ENCODE data around the gene TMEM72.

The TMEM72 gene

GRCh38 chr10:44935201-44935965, 24.2 kb downstream of the TMEM72 start:
- DNase-seq: no peak

DNA sequence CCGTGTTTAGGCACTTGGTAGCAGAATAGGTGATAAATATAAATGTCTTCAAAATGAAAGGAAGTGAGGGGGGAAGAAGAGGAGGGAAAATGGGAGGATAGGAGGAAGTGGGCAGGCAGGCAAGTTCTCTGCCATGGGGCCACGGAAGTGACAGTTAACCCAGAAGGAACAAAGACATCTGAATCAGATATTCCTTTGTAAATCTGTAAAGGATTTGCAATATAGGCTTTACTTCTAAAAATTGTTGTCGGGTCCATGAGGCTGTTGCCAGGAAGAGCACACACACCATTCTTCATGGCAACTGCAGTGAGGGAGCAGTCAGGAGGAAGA, 24.8 kb downstream of the TMEM72 start:
- DNase-seq: peak; percentile 83

GRCh38 chr10:44936314-44936975, 25.3 kb downstream of the TMEM72 start:
- DNase-seq: no peak

DNA sequence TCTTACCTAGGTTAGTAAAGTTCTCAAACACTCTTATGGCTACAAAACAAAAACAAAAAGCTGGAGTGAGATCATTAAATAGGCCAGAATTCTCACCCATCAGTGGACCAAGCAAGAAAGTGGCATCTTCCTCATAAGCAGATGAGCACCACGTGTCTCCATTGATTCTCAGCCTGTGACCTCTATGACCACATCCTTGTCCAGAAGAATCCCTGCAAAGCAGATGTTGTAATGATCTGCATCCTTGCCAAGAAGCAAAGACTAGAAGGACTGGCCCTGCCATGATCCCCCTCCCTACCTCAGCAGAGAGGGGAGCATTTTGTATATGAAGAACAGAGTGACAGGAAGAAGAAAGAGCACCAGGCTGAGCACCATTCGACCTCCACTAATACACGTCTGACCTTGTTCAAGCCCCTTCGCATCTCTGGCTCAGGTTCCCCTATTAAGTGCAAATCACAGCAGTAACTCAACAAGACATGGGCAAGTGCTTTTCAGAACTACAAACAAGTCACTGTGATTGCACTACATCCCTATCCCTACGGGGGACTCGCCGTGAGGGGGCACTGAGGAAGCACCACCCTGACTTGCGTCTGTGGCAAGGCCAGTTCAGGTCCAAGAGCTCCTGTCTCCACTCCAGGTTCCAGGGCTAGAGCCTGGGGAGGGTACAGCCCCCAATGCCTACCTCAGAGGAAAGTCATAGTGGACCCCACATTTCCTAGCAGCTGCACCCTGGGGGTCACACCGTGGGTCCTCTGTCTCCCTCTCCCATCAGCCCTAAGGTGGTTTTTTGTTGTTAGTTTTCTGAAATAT, 26.3 kb downstream of the TMEM72 start:
- no peak for DNase-seq

- DNase-seq: no peak
Observed at GRCh38 chr10:44938956-44939355, 27.8 kb downstream of the TMEM72 start.

DNA sequence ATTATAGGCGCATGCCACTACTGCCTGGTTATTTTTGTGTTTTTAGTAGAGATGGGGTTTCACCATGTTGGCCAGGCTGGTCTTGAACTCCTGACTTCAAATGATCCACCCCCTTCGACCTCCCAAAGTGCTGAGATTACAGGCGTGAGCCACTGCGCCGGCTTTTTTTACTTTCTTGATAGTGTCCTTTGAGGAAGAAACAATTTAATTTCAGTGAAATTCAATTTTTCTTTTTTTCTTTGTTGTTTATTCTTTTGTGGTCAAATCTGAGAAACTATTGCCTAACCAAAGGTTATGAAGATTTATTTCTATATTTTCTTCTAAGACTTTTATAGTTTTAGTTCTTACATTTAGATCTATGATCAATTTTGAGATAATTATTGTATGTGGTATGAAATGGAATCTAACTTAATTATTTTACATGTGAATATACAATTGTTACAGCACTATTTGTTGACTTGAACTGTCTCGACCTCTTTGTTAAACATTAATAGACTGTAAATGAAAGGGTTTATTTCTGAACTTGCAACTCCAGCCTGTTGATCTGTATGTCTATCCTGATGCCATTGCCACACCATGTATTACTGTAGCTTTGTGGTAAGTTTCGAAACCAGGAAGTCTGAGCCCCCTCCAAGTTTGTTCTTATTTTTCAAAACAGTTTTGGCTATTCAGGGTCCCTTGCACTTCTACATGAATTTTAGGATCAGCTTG, 28.7 kb downstream of the TMEM72 start:
- peak; percentile 78 for DNase-seq

GRCh38 chr10:44944354-44944753, 33.2 kb downstream of the TMEM72 start:
- no peak for DNase-seq

GRCh38 chr10:44946205-44946604, 35.1 kb downstream of the TMEM72 start:
- no peak for DNase-seq

- DNase-seq: peak; percentile 62
Observed at GRCh38 chr10:44947371-44948152, 36.4 kb downstream of the TMEM72 start.

DNA sequence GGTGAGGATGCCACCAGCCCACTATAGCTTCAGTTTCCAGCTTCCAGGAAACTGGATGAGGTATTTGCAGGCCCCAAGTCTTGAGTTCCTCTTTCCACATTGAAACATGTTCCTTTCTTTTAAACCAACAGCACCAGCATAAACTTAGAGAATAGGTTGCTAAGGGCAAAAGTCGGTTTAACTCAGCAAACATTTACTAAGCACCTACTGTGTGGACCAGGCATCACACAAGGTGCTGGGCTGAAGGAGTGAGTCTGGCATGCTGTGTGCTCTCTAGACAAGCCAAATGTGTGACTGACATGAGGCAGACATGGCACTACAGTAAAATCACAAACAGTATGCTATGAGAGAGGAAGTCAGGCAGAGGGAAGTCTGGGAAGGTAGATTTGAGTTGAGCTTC, 37.5 kb downstream of the TMEM72 start:
- peak; percentile 59 for DNase-seq

DNA sequence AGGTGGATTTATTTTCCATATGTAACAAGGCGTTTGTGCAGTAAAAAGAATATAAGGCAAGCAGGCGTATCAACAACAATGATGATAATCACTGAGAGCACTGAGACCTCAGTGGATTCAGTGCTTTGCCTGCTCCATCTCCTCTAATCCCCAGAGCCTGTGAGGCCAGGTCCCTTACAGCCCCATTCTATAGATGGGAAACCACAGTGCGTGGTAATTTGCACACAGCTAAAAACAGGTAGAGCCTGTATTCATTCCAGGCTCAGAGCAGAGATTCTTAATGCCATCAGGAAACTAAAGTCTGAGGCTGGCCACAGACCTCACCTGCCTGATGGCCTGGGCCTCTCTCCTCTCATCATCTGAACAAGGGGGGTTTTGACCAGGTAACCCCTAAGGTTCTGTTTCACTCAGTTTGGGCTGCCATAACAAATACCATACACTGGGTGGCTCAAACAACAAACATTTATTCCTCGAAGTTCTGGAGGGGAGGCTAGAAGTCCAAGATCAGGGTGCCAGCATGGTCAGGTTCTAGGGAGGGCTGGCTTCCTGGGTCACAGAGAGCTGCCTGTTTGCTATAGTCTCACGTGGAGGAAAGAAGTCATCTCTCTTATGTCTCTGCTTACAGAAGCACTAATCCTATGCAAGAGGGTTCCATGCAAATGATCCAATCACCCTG, 38.1 kb downstream of the TMEM72 start:
- DNase-seq: no peak

DNA sequence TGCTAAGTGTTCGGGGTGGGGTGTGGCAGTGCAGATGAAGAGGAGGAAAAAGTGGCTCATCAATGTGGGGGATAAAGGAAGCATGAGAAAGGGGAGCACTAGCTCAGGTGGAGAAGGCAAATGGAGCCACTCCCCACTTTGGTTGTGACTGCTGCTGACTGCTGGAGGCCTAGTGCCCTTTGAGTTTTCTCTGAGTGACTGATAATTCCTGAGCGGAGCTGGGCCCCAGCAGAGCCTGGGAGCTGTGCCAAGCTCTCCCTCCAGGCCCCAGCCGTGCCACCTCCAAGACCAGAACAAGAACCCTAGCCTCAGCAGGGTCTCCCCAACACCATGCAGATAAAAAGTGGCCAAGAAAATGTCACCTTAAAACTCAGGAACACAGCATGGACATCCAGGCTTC, 38.8 kb downstream of the TMEM72 start:
- DNase-seq: no peak

DNA sequence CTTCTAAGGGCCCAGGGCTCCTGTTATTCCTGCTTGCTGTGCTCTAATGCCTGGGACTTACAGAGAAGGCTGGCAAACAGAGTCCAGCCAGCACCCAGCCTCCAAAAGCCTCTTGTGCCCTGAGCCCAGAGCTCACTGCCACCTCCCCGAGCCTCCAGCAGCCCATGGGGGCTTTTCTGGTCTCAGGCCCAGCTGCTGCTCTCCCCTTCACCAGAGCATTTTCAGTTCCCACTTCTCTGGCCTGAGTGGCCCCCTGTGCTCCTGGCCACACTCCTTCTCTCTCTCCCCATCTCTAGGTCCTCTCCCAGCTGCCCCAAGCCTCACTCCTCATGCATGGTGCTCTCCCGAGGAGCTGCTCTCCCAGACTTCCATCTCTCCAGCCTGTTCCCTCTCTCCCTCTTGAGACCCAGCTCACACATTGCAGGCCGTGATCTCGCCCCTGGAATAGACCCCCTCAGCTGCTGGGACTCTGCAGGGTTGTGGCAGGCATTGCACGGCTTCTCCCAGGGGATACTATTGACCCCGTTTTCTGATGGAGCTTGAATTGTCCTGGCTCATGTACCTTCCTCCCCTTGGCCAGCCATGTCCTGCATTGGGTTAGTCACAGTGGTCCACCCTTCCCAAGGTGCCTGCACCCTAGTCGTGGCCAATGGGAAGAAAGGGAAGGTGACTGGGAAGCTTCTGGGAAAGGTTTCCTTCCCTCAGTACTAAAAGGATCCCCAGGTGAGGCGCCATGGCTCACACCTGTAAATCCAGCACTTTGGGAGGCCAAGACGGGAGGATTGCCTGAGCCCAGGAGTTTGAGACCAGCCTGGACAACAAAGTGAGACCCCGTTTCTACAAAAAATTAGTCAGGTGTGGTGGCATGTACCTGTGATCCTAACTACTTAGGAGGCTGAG, 39.4 kb downstream of the TMEM72 start:
- no peak for DNase-seq

GRCh38 chr10:44951576-44952226, 40.6 kb downstream of the TMEM72 start:
- no peak for DNase-seq

DNA sequence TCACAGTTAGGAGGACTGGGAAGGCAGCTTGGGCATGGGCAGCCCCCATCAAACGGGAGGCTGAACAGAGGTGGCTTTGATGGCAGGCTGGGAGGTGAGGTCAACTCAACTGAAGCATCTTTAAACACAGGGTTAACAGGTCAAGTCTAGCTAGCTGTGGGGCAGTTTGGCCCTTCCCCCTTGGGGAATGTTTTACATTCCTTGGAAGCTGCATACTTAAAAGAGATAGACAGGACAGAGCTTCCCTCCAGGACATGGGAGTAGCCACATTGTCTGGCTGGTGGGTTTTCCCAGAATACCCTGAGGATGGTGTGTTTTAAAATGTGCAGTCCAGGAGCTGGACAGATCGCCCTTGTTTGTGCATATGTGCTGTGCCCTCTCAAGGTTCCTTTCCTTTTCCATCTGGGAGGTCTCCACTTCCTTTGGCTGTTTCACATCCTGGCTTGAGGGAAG, 41.7 kb downstream of the TMEM72 start:
- no peak for DNase-seq

GRCh38 chr10:44954042-44954441, 42.9 kb downstream of the TMEM72 start:
- DNase-seq: no peak

DNA sequence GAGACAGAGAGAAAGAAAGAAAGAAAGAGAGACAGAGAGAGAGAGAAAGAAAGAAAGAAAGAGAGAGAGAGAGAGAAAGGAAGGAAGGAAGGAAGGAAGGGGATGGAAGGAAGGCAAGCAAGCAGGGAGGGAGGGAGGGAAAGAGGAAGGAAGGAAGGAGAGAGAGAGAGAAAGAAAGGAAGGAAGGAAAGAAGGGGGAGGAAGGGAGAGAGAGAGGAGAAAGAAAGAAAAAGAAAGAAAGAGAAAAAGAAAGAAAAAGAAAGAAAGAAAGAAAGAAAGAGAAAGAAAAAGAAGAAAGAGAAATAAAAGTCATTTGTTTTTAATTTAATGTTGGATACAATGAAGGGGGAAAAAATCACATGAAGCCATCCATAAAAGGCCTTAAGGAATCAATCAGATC, 43.8 kb downstream of the TMEM72 start:
- no peak for DNase-seq

DNA sequence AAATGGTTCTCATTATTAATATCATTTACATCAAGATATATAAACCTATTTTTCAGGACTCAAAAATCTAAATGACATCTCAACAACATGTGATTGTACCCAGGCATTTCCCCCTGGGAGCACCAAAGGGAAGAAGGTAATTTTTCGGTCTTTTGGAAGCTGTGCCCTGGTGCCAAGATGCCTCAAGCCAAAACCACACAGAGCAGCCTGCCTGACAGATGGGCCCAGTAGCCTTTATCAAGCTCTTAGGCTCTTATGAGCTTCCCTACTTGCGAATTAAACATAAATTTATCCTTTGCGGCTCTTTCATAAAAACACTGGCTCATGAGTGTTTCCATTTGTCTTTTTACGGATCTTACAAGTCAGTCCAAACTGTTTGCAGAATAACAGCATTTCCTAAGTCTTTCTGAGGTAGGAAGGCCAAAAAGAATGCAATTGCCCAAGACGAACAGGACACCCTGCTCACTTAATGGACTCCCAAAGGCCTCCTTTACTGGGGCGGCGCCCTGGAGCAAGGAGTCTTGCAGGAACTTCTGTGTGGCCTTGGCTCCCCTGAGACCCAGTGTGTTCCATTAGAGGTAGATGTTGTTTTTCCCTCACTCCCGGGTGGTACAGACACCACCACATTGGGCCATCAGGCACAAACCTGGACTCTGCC, 44.4 kb downstream of the TMEM72 start:
- DNase-seq: no peak

- DNase-seq: no peak
Observed at GRCh38 chr10:44956226-44956625, 45.1 kb downstream of the TMEM72 start.

Data from GF-D8 (cell line).